GM18507 (cell line): Measurements from ENCODE around the gene SYPL2.
"Not testable (repeated sequence)": the region's sequence is repeated elsewhere in the genome, so short reads cannot be mapped to it uniquely, and the experiment has no call there.

ENCODE experiments used
- DNase-seq: peaks from one replicate; pipeline ENCODE4 v3.0.0; 2011; ENCODE audit warnings: low read depth; ENCODE audit not compliant: insufficient read length; ENCODE audit errors: extremely low spot score
- FAIRE-seq: peaks from 2 replicates; lab custom pipeline; 2011; peaks lifted over from hg19 to GRCh38; lab: Jason Lieb, UNC

Gene SYPL2

GRCh38 chr1:109466452-109467300, at the start of gene SYPL2:
SYPL2 (plus strand) TSS chr1:109466546; CDS start chr1:109466844, 298 bp downstream.
- FAIRE-seq (no peak), DNase-seq (no peak)

- DNase-seq (no peak), FAIRE-seq (no peak)
These were observed 42.8 kb upstream of the SYPL2 start for GRCh38 chr1:109423498-109423897.

GRCh38 chr1:109425391-109426280, 40.7 kb upstream of the SYPL2 start:
- FAIRE-seq (peak; percentile 47), DNase-seq (peak; percentile 18)

- peak; percentile 99 for FAIRE-seq
- DNase-seq, result peak; percentile 86
These were observed 39.8 kb upstream of the SYPL2 start, which contains the start of gene PSMA5 for GRCh38 chr1:109426281-109427170. PSMA5 (minus strand) TSS chr1:109426448; CDS start chr1:109426330, 118 bp downstream.

- FAIRE-seq (no peak), DNase-seq (no peak)
These were observed 39.2 kb upstream of the SYPL2 start for GRCh38 chr1:109427171-109427467.

GRCh38 chr1:109432336-109432735, 34.0 kb upstream of the SYPL2 start:
- no peak for DNase-seq
- FAIRE-seq, result no peak

GRCh38 chr1:109433322-109433721, 33.0 kb upstream of the SYPL2 start:
- FAIRE-seq (no peak), DNase-seq (no peak)

- DNase-seq, result no peak
- FAIRE-seq, result no peak
These were observed 31.9 kb upstream of the SYPL2 start for GRCh38 chr1:109434484-109434883.

GRCh38 chr1:109438798-109439297, 27.5 kb upstream of the SYPL2 start:
- DNase-seq (no peak), FAIRE-seq (no peak)

GRCh38 chr1:109441069-109441468, 25.3 kb upstream of the SYPL2 start:
- DNase-seq (no peak), FAIRE-seq (no peak)

GRCh38 chr1:109443476-109443875, 22.9 kb upstream of the SYPL2 start:
- DNase-seq (no peak), FAIRE-seq (no peak)

GRCh38 chr1:109444346-109444745, 22.0 kb upstream of the SYPL2 start:
- DNase-seq (no peak), FAIRE-seq (no peak)

- not testable (repeated sequence) for DNase-seq, FAIRE-seq
These were observed 20.2 kb upstream of the SYPL2 start for GRCh38 chr1:109445949-109446695.

- no peak for FAIRE-seq
- no peak for DNase-seq
These were observed 18.8 kb upstream of the SYPL2 start for GRCh38 chr1:109447524-109447923.

- FAIRE-seq (no peak), DNase-seq (no peak)
These were observed 11.7 kb upstream of the SYPL2 start for GRCh38 chr1:109454497-109455133.

- FAIRE-seq, result no peak
- no peak for DNase-seq
These were observed 8.5 kb upstream of the SYPL2 start for GRCh38 chr1:109457819-109458218.

- DNase-seq, result no peak
- FAIRE-seq, result no peak
These were observed 258 bp upstream of the SYPL2 start for GRCh38 chr1:109466125-109466451.

GRCh38 chr1:109467301-109467777, 993 bp downstream of the SYPL2 start:
- no peak for FAIRE-seq

More at GRCh38 chr1:109467301-109467777, 993 bp downstream of the SYPL2 start:
- DNase-seq, result no peak
